ENCODE measurements around the gene DEGS2.

DEGS2 gene

GRCh38 chr14:100124551-100125088, 34.8 kb downstream of the DEGS2 start:
- DNase-seq: no peak
- no peaks in the 10 kb centered on the region for H3K27me3 ChIP-seq
- TF ChIP-seq CTCF (IDR thresholded peaks at IDR 0.05; ENCODE audit: low read depth, low read length): no peak
- H3K9me3 ChIP-seq: no peaks in the 10 kb centered on the region
- peaks cover 7% of the 10 kb centered on the region for H3K4me1 ChIP-seq
- peaks cover 30% of the 10 kb centered on the region for H3K36me3 ChIP-seq
- no peak overlapping the region for H3K4me3 ChIP-seq (ENCODE audit: low read depth, low read length)

GRCh38 chr14:100123618-100124017, 35.8 kb downstream of the DEGS2 start:
- no peak overlapping the region for H3K4me3 ChIP-seq (ENCODE audit: low read depth, low read length)
- H3K9me3 ChIP-seq: no peaks in the 10 kb centered on the region
- no peak for DNase-seq
- no peak for TF ChIP-seq CTCF (IDR thresholded peaks at IDR 0.05; ENCODE audit: low read depth, low read length)
- H3K27me3 ChIP-seq: no peaks in the 10 kb centered on the region
- H3K36me3 ChIP-seq: peaks cover 30% of the 10 kb centered on the region
- H3K4me1 ChIP-seq: peaks cover under 1% of the 10 kb centered on the region

- Histone ChIP-seq H3K36me3 (peaks cover 27% of the 10 kb centered on the region), H3K27me3 (no peaks in the 10 kb centered on the region), H3K4me1 (no peaks in the 10 kb centered on the region), H3K9me3 (no peaks in the 10 kb centered on the region), H3K4me3 (ENCODE audit: low read depth, low read length) (no peak overlapping the region)
- TF ChIP-seq CTCF (IDR thresholded peaks at IDR 0.05; ENCODE audit: low read depth, low read length): peak; percentile 36
- DNase-seq: no peak
Observed at GRCh38 chr14:100122481-100123223, 36.8 kb downstream of the DEGS2 start.

GRCh38 chr14:100121643-100122480, 37.6 kb downstream of the DEGS2 start:
- Histone ChIP-seq H3K4me3 (ENCODE audit: low read depth, low read length) (no peak overlapping the region), H3K4me1 (no peaks in the 10 kb centered on the region), H3K9me3 (no peaks in the 10 kb centered on the region; the same call in 1 of the 2 replicates), H3K27me3 (no peaks in the 10 kb centered on the region), H3K36me3 (peaks cover 28% of the 10 kb centered on the region)
- no peak for DNase-seq
- no peak for TF ChIP-seq CTCF (IDR thresholded peaks at IDR 0.05; ENCODE audit: low read depth, low read length)

- H3K4me3 ChIP-seq (ENCODE audit: low read depth, low read length): no peak overlapping the region
- no peaks in the 10 kb centered on the region; the same call in 1 of the 2 replicates for H3K9me3 ChIP-seq
- H3K4me1 ChIP-seq: no peaks in the 10 kb centered on the region
- peaks cover 19% of the 10 kb centered on the region for H3K36me3 ChIP-seq
- H3K27me3 ChIP-seq: no peaks in the 10 kb centered on the region
- TF ChIP-seq CTCF (IDR thresholded peaks at IDR 0.05; ENCODE audit: low read depth, low read length): no peak
- no peak for DNase-seq
Observed at GRCh38 chr14:100120522-100121269, 38.7 kb downstream of the DEGS2 start.

All from BE2C (cell line).